Spleen (tissue), 7 donors: ENCODE measurements around the gene FIBCD1.

ENCODE experiments used
- POLR2A ChIP-seq, 3 donors: fragments of 450-650 bp; IDR thresholded peaks; one replicate each; pipeline ENCODE4 v1.5.1; 2017; ENCODE audit warnings: antibody characterized with exemption in 3 of 3, mild to moderate bottlenecking in 1 of 3
- POLR2AphosphoS5 ChIP-seq, 3 donors: sonication (generic); formaldehyde crosslinking; IDR thresholded peaks; one replicate each; pipeline ENCODE4 v1.5.1; 2017; ENCODE audit warnings: antibody characterized with exemption in 3 of 3
- TF ChIP-seq, protein P1 (sequence below), 11 experiments: fragments of 200-600 bp in 7 of 11; fragments of 450-650 bp in 4 of 11; sonication (generic) in 4 of 11; IDR thresholded peaks in 8 of 11; conservative IDR thresholded peaks in 3 of 11; 1 replicate in 7 of 11; 2 replicates in 4 of 11; pipeline versions ENCODE4 v1.4.0 to v1.8.0; 2016 to 2021; ENCODE audit warnings: antibody characterized with exemption in 11 of 11, inconsistent platforms in 4 of 11, mild to moderate bottlenecking in 1 of 11
- donor health status: DM: no; HTN: no; CAD: no; lungs with moderate emphysema.
- donor health status: DM: no; HTN: no; CAD: no.
- donor health status: DM: no; HTN: no; CAD: no.

DNA sequence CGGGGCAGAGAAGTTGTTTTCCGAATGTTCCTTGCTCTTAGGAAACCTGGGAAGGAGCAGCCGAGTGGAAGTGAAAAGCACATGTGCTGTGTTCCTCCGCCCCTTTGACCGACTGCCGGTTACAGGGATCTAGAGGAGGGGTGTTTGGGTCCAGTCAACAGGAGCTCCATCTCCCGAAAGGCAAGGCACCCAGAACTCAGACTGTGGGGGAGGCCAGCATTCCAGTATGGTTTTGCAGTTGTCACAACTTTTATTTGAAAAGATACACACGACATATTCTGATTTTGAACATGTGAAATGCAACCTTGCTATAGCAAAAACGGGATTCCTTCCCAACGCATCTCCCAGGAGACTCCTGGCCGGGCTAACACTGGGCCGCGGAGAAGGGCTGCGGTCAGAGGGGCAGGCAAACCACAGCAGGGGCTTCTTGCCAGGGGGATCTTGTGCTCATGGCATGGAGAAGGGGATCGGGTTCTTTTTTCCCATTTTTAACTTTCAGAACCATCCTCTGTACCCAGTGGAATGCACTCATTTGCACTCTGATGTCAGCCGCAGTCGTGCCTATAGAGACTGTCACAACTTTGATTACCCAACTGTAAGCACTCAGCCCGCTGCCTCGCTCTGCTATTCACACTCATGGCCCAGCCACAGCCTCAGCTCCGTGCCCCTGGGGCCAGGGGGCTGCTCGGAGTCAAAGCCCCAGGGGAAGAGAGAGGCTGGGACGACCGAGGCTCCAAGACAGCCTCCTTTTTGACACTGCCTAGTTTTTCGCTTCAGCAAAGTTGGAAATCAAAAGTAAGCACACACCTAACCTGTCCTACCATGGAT, 46.4 kb downstream of the FIBCD1 start:
- TF ChIP-seq, protein P1, sequence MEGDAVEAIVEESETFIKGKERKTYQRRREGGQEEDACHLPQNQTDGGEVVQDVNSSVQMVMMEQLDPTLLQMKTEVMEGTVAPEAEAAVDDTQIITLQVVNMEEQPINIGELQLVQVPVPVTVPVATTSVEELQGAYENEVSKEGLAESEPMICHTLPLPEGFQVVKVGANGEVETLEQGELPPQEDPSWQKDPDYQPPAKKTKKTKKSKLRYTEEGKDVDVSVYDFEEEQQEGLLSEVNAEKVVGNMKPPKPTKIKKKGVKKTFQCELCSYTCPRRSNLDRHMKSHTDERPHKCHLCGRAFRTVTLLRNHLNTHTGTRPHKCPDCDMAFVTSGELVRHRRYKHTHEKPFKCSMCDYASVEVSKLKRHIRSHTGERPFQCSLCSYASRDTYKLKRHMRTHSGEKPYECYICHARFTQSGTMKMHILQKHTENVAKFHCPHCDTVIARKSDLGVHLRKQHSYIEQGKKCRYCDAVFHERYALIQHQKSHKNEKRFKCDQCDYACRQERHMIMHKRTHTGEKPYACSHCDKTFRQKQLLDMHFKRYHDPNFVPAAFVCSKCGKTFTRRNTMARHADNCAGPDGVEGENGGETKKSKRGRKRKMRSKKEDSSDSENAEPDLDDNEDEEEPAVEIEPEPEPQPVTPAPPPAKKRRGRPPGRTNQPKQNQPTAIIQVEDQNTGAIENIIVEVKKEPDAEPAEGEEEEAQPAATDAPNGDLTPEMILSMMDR (IDR thresholded peaks at IDR 0.05 in 8 of 11, conservative IDR thresholded peaks at IDR 0.05 in 3 of 11): no peak
- no peak for TF ChIP-seq POLR2A (IDR thresholded peaks at IDR 0.05)
- TF ChIP-seq POLR2AphosphoS5 (IDR thresholded peaks at IDR 0.05): no peak
